Right kidney (tissue), 9 donors: ENCODE measurements around the gene BCAS3.
"Not testable (repeated sequence)": the region's sequence is repeated elsewhere in the genome, so short reads cannot be mapped to it uniquely, and the experiment has no call there.

Experiments
- DNase-seq: peaks from one replicate; pipeline ENCODE4 v3.0.0-alpha.2; 2016
- long read RNA-seq, 8 donors: transcript quantifications; one replicate each; lab custom pipeline, GENCODE V29; 2026

The BCAS3 gene
- long read RNA-seq, donor 1, full-length matches to known transcripts, result 10 of 75 reads
- long read RNA-seq, donor 1, partial matches to known transcripts, result 51 of 75 reads
- long read RNA-seq, donor 1, other reads (novel, unspliced or antisense), result 14 of 75 reads
- long read RNA-seq, donor 2, full-length matches to known transcripts, result 5 of 15 reads
- long read RNA-seq, donor 2, partial matches to known transcripts, result 10 of 15 reads
- long read RNA-seq, donor 2, other reads (novel, unspliced or antisense), result 0 of 15 reads
- long read RNA-seq, donor 3, full-length matches to known transcripts, result 2 of 13 reads
- long read RNA-seq, donor 3, partial matches to known transcripts, result 0 of 13 reads
- long read RNA-seq, donor 3, other reads (novel, unspliced or antisense), result 11 of 13 reads
- long read RNA-seq, donor 4, full-length matches to known transcripts, result 7 of 12 reads
- long read RNA-seq, donor 4, partial matches to known transcripts, result 5 of 12 reads
- long read RNA-seq, donor 4, other reads (novel, unspliced or antisense), result 0 of 12 reads
- long read RNA-seq, donor 5, full-length matches to known transcripts, result 8 of 8 reads
- long read RNA-seq, donor 5, partial matches to known transcripts, result 0 of 8 reads
- long read RNA-seq, donor 5, other reads (novel, unspliced or antisense), result 0 of 8 reads
- long read RNA-seq, donor 6, full-length matches to known transcripts, result 12 of 17 reads
- long read RNA-seq, donor 6, partial matches to known transcripts, result 5 of 17 reads
- long read RNA-seq, donor 6, other reads (novel, unspliced or antisense), result 0 of 17 reads
- long read RNA-seq, donor 7, result 0 reads
- long read RNA-seq, donor 8, full-length matches to known transcripts, result 8 of 13 reads
- long read RNA-seq, donor 8, partial matches to known transcripts, result 5 of 13 reads
- long read RNA-seq, donor 8, other reads (novel, unspliced or antisense), result 0 of 13 reads

- peak; percentile 100 for DNase-seq
Observed at GRCh38 chr17:60677308-60678117, at the start of gene BCAS3. TSS of gene BCAS3 (plus strand) at chr17:60677851.

GRCh38 chr17:60628252-60628889 lies 49.3 kb upstream of the BCAS3 start:
- DNase-seq, result no peak

- DNase-seq, result no peak
Observed at GRCh38 chr17:60629120-60629519, 48.5 kb upstream of the BCAS3 start.

- no peak for DNase-seq
Observed at GRCh38 chr17:60630352-60630751, 47.3 kb upstream of the BCAS3 start.

- no peak for DNase-seq
Observed at GRCh38 chr17:60631119-60631518, 46.5 kb upstream of the BCAS3 start.

GRCh38 chr17:60637683-60638082 lies 40.0 kb upstream of the BCAS3 start:
- DNase-seq, result no peak

GRCh38 chr17:60639019-60639330 lies 38.7 kb upstream of the BCAS3 start:
- DNase-seq, result no peak

GRCh38 chr17:60640503-60640902 lies 37.1 kb upstream of the BCAS3 start:
- no peak for DNase-seq

GRCh38 chr17:60641126-60641525 lies 36.5 kb upstream of the BCAS3 start:
- no peak for DNase-seq

GRCh38 chr17:60641810-60642220 lies 35.8 kb upstream of the BCAS3 start:
- peak; percentile 25 for DNase-seq

- DNase-seq, result no peak
Observed at GRCh38 chr17:60645918-60646523, 31.6 kb upstream of the BCAS3 start.

- no peak for DNase-seq
Observed at GRCh38 chr17:60646701-60647100, 30.9 kb upstream of the BCAS3 start.

GRCh38 chr17:60647705-60648104 lies 29.9 kb upstream of the BCAS3 start:
- no peak for DNase-seq

GRCh38 chr17:60652454-60653247 lies 25.0 kb upstream of the BCAS3 start:
- no peak for DNase-seq

GRCh38 chr17:60653569-60653968 lies 24.1 kb upstream of the BCAS3 start:
- DNase-seq, result no peak

- DNase-seq, result no peak
Observed at GRCh38 chr17:60656499-60656898, 21.2 kb upstream of the BCAS3 start.

- no peak for DNase-seq
Observed at GRCh38 chr17:60659156-60659555, 18.5 kb upstream of the BCAS3 start.

- no peak for DNase-seq
Observed at GRCh38 chr17:60661489-60661888, 16.2 kb upstream of the BCAS3 start.

GRCh38 chr17:60664022-60664421 lies 13.6 kb upstream of the BCAS3 start:
- no peak for DNase-seq

GRCh38 chr17:60665602-60666001 lies 12.0 kb upstream of the BCAS3 start:
- no peak for DNase-seq

GRCh38 chr17:60668741-60669140 lies 8.9 kb upstream of the BCAS3 start:
- not testable (repeated sequence) for DNase-seq
